ENCODE data around the gene RNGTT.
"Not testable (repeated sequence)": the region's sequence is repeated elsewhere in the genome, so short reads cannot be mapped to it uniquely, and the experiment has no call there.

RNGTT gene

DNA sequence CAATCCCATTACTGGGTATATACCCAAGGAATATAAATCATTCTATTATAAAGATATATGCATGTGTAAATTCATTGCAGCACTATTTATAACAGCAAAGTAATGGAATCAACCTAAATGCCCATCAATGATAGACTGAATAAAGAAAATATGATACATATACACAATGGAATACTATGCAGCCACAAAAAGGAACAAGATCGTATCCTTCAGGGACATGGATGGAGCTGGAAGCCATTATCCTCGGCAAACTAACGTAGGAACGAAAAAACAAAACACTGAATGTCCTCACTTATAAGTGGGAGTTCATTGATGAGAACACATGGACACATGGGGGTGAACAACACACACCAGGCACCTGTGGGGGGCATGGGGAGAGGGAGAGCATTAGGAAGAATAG, 156.7 kb downstream of the RNGTT start:
- DNase-seq, result no peak

DNA sequence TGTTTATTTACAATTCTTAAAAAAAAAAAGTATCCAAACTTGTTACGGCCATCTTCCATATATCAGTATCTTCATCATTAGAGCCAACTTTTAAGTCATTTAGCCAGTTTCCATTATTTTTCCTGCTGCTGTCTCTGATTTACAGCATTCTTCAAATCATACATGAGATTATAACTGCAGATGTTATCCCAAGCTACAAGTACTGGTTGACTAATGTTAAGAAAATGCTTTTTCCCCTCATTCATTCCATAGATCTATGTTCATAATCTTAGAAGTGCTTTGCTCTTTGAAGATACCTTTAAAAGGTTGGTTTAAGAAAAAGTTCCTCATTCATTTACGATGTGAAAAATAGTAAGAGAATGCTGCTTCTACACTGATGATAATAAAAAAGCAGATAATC, 158.7 kb downstream of the RNGTT start:
- DNase-seq, result no peak

DNA sequence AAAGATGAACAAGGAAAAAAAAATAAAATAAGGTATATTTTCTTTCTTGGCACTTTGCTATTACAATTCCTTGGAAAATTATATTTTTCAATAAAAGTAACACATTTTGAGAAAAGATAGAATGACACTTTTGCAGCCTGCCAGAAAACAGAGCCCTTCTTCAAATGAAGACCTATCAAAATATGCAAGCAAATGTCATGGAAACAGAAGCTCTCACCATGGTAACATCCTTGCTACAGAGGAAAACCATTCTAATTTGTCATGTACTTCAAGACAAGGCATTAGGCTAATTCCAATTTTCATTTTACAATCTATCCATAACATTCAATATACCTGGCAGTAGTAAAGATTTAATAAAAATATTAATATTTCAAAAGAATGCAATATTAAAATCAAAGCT, 177.9 kb downstream of the RNGTT start:
- DNase-seq, result no peak

DNA sequence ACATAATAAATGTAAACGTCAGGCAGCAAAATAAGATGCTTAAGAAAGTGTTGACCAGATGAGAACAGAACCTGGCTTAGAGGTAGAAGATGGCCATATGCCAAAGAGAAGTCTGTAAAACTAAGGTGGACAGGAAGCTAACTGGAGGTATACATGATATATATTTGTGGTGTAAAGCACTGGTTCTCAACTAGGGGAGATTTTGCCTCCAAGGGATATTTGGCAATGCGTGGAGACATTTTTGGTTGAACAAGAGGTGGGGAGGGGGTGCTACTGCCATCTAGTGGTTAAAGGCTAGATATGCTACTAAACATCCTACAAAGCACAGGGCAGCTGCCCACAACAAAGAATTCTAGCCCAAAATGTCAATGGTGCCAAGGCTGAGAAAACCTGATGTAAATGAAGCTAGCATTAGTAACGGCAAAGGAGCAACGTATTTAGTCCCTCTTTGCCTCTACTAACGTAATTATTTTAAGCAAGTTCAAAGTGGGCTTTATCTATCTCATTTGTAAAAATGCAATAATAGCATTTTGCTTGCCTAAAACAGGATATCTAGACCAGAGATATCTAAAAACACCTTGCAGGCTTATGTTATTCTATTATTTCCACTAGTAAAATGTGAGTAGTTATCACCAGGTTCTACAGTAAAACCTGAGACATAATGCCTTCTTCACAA, 182.6 kb downstream of the RNGTT start:
- peak; percentile 70 for DNase-seq

DNA sequence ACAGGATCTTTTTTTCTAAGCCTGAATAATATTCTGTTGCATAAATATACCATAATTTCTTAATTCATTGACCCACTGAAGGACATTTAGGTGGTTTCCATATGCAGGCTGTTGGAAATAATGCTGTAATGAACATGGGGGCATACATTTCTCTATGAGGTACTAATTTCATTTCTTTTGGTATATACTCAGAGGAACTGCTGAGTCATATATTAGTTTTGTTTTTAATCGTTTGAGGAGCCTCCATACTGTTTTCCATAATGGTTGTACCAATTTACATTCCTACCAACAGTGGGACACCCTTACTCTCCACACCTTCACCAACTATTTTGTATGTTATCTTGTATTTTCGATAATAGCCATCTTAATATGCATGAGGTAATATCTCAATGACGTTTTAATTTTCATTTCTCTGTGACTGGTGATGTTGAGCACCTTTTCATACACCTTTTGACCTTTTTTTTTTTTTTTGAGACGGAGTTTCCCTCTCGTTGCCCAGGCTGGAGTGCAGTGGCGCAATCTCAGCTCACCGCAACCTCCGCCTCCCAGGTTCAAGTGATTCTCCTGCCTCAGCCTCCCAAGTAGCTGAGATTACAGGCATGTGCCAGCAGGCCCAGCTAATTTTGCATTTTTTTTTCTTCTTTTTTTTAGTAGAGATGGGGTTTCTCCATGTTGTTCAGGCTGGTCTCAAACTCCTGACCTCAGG, 187.4 kb downstream of the RNGTT start:
- no peak for DNase-seq

DNA sequence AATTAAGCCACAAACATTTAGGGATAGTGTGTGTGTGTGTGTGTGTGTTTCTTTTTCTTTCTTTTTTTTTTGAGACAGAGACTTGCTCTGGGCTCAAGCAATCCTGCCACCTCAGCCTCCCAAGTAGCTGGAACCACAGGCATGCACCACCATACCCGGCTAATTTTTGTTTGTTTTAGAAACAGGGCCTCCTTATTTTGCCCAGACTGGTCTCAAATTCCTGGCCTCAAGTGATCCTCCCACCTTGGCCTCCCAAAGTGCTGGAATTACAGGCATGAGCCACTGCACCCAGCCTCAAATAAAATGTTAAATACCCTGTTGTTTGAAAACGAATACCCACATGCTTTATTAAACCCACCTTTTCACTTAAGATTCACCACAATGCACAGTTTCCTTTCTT, 195.3 kb downstream of the RNGTT start:
- DNase-seq, result not testable (repeated sequence)

DNA sequence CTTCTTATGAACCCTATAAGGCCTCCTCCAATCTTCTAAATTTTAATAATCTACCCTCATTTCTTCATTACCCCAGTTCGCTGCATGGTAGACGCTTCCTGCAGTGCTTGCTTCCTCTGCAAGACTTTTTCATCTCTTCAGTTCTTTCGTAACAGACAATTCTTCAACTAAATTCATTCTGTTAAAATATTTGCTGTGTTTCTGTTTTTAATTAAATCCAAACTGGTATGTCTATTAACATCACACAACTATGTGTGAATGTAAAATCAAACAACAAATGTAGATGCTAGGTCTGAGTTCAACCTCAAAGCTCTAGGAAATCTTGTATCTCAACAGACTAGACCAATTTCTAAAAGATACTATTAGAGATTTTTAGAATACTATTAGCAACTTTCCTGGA, 199.3 kb downstream of the RNGTT start:
- no peak for DNase-seq

DNA sequence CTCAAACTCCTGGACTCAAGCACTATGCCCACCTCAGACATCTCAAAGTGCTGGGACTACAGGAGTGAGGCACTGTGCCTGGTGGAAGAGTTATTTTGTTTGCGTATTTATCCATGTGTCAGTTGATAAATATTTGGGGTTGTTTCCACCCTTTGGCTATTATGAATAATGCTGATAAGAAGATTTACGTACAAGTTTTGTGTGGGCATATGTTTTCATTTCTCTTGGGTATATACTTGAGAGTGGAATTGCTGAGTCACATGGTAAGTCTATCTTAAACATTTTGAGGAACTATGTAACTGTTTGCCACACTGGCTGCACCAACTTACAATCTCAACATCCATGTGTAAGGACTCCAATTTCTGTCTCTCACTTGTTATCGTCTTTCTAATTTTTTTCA, 200.3 kb downstream of the RNGTT start:
- no peak for DNase-seq

DNA sequence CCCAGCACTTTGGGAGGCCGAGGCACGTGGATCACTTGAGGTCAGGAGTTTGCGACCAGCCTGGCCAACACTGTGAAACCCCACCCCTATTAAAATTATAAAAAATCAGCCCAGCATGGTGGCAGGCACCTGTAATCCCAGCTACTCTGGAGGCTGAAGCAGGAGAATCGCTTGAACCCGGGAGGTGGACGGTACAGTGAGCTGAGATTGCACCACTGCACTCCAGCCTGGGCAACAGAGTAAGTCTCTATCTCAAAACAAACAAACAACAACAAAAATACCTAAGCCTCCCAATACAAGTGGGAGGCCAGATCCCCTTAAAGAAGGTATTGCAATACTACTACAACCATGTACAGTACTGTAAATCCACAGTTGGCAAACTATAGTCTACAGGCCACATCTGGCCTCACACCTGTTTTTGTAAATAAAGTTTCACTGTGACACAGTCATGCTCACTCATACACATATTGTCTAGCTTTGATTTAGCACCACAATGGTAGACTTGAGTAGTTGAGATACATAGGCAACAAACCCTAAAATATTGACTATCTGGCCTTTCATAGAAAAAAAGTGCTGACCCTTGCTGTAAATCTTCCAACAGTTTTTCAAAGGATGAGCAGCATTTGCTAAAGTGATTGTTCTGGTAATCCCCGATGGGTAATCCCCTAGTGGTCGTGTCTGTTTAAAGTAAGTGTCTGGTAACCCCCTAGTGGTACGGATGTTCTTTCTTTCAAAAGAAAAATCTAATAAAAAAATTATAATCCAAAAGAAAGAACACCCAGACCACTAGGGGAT, 202.0 kb downstream of the RNGTT start:
- DNase-seq, result peak; percentile 21

DNA sequence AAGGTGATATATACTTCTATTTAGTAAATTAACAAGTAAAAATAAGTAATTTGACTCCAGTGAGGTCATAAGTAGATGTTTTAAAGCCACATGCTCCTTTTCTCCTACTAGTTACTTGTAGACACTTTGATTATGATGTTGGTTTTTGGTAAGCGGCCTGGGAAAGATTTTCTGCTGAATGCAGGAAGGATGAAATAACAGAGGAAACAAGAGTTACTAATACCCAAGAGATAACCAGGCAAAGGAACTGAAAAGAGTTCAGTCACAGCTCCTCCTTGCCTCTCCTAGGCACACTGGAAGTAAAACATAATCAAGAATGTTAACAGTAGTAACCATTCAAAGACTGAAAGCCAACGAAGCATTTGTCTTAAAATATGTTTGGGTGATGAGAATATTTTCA, 203.3 kb downstream of the RNGTT start:
- no peak for DNase-seq

DNA sequence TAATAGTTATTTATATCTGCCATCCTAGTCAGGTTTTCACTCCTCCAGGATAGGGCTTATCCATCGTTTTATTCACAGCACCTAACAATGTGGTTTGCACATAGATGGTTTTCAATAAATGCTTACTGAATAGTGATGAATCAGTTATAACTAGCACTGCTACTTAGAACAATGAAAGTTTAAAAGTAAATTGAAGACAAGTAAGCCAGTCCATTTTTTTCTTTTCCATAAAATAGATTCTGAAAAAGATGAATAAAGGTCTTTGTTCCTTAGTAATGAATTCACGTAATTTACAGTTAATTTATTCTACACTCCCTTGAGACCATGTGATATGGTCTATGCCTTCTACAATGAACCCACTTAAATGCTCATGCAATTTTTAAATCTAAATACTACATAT, 212.5 kb downstream of the RNGTT start:
- DNase-seq, result no peak

DNA sequence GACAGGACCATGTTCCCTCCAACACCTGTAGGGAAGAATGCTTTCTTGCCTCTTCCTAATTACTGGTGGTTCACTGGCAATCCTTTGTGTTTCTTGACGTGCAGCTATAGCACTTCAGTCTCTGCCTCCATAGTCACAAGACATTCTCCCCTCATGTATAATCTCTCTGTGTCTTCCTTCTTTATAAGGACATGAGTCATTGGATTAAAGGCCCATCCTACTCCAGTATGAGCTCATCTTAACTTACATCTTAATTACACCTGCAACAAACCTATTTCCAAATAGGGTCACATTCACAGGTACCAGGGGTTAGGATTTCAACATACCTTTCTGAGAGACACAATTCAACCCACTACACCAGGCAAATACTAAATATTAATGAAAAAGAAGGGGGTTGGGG, 213.6 kb downstream of the RNGTT start:
- no peak for DNase-seq

DNA sequence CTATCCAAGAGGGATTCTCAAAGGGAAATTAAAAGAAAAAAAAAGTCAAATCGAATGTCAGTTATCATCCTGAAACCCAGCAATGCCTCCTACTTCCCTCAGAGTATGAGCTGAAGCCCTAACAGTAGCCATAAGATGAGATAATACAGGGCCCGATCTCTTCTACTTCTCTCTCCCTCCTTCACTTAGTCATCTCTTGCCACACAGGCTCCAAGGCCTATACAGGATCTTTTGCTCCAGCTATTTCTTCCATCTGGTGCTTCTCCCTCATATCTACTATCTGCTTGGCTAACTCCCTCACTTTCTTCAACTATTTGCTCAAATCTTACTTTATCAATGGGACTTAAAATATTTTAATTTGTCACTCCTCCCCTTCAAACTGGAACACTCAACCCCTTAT, 215.3 kb downstream of the RNGTT start:
- DNase-seq, result no peak

DNA sequence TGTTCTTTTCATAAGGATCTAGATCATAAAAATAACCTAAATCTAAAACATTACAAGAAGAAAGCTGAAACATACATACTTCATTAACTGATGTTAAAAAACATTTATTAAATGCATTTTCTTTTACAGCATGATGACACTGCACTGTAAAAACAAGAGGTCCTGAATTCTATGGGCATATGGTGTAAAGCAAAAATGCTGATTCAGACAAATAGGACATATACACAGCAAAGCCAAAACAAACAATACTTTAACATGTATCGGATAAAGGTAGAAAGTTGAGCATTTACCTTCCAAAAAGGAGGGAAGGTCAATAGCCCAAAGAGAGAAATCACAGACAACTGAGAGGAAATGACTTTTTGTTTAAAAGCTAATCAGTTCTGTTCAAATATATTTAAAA, 221.5 kb downstream of the RNGTT start:
- DNase-seq, result no peak

DNA sequence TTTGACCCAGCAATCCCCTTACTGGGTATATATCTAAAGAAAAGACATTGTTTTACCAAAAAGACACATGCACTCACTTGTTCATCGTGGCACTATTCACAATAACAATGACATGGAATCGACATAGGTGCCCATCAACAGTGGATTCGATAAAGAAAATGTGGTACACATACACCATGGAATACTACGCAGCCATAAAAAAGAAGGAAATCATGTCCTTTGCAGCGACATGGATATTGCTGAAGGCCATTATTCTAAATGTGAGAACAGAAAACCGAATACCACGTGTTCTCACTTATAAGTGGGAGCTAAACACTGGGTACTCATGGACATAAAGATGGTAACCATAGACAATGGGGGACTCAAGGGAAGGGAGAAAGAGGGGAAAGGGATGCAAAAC, 222.3 kb downstream of the RNGTT start:
- DNase-seq, result no peak

DNA sequence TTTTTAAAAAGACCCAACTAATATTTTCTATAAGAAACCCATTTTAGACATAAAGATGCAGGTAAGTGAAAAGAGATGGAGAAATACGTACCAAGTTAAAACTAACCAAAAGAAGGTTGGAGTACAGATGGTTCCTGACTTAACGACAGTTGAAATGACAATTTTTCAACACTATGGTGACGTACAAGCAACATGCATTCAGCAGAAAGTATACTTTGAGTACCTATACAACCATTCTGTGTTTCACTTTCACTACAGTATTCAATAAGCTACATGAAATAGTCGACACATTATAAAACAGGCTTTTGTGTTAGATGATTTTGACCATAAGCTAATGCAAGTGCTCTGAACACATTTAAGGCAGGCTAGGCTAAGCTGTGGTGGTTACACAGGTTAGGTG, 228.9 kb downstream of the RNGTT start:
- DNase-seq, result no peak

DNA sequence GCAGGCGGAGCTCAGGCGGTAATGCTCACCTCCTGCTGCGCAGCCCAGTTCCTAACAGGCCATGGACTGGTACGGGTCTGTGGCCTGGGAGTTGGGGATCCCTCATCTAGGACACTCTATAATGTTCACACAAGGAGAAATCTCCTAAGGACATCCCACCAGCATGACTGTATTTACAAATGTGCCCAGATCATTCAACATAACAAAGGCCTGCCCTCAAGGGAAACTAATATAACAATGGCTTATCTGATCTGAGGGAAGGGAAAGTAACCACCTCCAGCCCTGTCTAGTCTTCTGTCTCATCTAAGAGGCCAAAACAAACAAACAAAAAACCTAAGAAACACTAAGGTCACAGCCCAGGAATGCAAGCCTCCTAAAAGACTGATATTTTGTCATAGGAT, 232.8 kb downstream of the RNGTT start:
- no peak for DNase-seq

DNA sequence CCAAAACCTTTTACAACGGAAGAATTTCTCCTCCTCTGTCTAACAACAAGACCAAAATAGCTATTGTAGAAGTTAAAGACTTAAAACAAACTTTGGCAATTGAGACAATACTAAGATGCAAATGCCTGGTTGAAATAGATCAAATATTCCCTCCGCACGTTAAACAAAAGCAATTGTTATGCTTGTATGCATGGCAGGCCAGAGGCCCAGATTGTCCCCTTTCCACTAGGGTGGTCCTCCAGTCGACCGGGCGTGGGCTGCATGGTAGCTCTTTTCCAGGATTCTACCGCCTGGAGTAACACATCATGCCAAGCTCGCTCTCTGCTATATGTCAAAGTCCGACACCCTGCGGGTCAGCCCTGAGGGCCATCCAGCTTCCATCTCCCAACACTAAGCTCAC, 234.7 kb downstream of the RNGTT start:
- no peak for DNase-seq

DNA sequence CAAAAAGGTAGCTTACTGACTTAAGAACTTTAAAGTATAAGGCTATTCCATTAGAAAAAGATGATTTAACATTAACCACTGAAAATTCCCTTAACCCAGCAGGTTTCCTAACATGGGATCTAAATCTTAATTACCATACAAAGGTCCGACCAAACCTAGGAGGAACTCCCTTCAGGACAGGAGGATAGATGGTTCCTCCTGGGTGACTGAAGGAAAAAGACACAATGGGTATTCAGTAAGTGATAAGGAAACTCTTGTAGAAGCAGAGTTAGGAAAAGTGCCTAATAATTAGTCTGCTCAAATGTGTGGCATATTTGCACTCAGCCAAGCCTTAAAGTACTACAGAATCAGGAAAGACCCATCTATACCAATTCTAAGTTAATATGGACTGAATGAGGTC, 237.0 kb downstream of the RNGTT start:
- not testable (repeated sequence) for DNase-seq

DNA sequence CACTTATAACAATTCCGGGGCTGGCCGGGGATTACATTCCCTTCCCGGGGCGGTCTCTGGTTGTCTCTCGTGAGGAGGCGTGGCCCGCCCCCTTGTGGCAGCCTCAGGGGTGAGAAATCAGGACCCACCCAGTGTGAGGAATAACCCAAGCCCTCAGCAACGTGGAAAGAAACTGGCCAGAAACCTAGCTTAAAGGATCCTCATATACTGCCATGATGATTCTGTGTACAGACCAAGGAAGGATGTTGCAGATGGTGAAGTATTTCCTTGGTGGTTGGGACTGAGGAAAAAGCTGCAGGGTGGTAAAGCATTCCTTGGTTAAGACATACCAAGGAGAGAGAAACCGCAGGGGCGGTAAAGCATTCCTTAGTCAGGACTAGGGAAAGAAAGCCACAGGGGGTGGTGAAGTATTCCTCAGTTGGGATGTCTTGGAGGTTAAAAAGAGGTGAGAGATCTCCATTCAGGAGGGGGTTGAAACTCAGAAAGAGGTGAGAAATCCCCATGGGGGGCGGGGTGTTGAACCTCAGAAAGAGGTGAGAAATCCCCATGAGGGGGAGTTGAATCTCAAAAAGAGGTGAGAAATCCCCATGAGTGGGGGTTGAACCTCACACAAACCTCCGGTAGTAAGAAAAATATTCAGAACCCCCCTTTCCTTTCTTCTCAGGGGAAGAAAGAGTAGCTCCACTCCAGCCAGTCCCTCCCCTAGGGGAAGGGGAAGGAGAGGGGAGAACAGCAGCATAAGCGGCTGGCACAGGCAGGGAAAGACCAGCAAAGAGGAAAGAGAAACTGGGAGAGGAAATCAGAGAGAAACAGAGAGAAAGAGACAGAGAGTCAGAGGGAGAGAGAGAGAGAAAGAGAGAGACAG, 238.1 kb downstream of the RNGTT start:
- no peak for DNase-seq

DNA sequence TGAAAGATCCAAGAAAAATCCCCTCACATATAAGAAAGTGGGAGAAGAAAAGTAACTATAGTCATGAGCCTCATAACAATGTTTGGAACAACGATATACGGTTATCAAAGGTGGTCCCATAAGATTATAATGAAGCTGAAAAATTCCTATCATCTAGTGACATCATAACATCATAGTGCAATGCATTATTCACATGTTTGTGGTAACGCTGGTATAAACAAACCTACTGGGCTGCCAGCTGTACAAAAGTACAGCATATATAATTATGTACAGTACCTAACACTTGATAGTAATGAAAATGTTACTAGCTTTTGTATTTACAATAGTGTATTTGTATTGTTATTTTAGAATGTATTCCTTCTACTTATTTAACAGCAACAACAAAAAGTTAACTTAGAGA, 240.7 kb downstream of the RNGTT start:
- DNase-seq, result no peak

DNA sequence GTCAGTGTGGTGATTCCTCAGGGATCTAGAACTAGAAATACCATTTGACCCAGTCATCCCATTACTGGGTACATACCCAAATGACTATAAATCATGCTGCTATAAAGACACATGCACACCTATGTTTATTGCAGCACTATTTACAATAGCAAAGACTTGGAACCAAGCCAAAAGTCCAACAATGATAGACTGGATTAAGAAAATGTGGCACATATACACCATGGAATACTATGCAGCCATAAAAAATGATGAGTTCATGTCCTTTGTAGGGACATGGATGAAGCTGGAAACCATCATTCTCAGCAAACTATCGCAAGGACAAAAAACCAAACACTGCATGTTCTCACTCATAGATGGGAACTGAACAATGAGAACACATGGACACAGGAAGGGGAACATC, 247.0 kb downstream of the RNGTT start:
- DNase-seq, result not testable (repeated sequence)

Data from CD4-positive, alpha-beta T cell treated with Interleukin-17A for 1 hour (primary cell).